Measurements from ENCODE around the gene TMEM150C.

Gene TMEM150C

DNA sequence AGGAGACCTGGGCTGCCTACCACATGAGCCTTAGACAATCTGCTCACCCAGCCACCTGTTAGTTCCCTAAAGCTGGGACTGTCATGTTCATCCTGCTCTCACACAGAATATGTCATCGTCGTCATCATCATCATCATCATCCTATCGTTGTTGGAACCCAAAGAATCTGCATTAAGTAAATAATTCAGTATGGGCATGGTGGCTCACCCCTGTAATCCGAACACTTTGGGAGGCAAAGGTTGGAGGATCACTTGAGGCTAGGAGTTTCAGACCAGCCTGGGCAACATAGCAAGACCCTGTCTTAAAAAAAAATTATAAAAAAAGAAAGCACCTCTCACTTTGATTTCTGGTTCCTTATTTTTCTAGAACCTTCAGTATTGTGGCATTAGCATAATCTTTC is 125.0 kb downstream of the TMEM150C start:
- Mint-ChIP-seq H3K4me1 (peaks cover 92% of the 10 kb centered on the region), H3K9me3 (no peaks in the 10 kb centered on the region), H3K27me3 (no peaks in the 10 kb centered on the region), H3K4me3 (no peak overlapping the region), H3K27ac (peak overlapping the region; percentile 35 to 62)
- no peak for DNase-seq
- ATAC-seq = no peak

DNA sequence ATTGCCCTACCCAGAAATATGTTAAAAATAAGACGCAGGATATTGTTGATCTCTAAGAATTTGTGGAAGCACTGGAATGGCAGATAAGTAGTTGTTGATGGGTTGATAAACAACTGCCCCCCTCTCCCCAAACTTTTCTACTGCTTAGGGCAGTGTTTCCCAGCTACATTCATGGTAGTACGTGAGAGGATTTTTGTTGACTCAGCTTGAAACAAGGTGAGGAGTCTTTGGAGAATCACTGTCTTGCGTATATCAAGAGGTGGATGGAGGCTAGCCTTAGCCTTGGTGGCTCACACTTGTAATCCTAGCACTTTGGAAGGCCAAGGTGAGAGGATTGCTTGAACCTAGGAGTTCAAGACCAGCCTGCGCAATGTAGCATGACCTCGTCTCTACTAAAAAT is 125.7 kb downstream of the TMEM150C start:
- no peak overlapping the region for H3K27ac Mint-ChIP-seq
- H3K4me1 Mint-ChIP-seq = peaks cover 92% of the 10 kb centered on the region

DNA sequence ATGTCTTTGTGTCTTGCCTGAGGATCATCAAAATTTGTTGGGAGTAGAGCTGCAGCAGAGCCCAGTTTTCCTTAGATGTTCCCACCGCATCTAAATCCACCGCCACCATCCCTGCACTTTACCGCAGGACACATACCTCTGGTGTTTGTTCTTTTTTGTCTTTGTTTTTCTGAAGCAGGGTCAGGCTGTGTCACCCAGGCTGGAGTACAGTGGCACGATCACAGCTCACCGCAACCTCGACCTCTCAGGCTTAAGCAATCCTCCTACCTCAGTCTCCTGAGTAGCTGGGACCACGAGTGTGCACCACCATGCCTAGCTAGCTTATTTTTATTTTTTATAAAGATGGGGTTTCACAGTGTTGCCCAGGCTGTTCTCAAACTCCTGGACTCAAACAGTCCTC is 126.8 kb downstream of the TMEM150C start:
- peak overlapping the region in 1 of 2 donors; percentile 95 for H3K27ac Mint-ChIP-seq
- no peak for ATAC-seq
- H3K4me3 Mint-ChIP-seq = no peak overlapping the region
- H3K9me3 Mint-ChIP-seq = no peaks in the 10 kb centered on the region
- H3K27me3 Mint-ChIP-seq = no peaks in the 10 kb centered on the region
- DNase-seq = no peak
- H3K4me1 Mint-ChIP-seq = peaks cover 85% of the 10 kb centered on the region

More for the DNA sequence above, 125.7 kb downstream of the TMEM150C start:
- H3K4me3 Mint-ChIP-seq = no peak overlapping the region
- H3K9me3 Mint-ChIP-seq = no peaks in the 10 kb centered on the region
- DNase-seq (no peak), ATAC-seq (no peak)
- no peaks in the 10 kb centered on the region for H3K27me3 Mint-ChIP-seq

DNA sequence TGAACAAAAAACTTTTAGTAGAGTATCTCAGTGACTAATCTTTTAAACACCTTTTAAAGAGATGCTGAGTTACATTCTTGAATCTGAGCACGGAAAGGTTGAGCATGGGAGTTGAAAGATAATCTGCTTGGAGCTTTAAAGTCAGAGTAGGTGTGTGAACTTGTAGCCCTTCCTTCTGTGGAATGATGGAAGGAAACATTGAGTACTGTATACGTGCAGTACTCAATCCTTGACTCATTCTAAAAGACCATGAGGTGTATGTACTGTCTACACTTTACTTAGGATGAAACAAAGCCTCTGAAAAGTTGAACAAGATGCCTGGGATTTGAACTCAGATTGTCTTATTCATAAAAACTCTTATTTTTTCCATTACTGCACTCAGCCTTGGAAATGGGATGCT is 128.0 kb downstream of the TMEM150C start:
- peak overlapping the region; percentile 26 to 46 for H3K4me3 Mint-ChIP-seq

More for the DNA sequence above, 128.0 kb downstream of the TMEM150C start:
- Mint-ChIP-seq H3K27me3 (no peaks in the 10 kb centered on the region), H3K9me3 (no peaks in the 10 kb centered on the region), H3K4me1 (peaks cover 79% of the 10 kb centered on the region), H3K27ac (no peak overlapping the region)
- ATAC-seq (no peak), DNase-seq (no peak)

All from stimulated activated naive CD8-positive, alpha-beta T cell treated with anti-CD3 and anti-CD28 coated beads, Interleukin-15, amount 100 ng/mL, for 72 hours (primary cell).